Fibroblast of the aortic adventitia (primary cell): ENCODE measurements around the gene BAIAP2L2. TPM values are rescaled to one million over a fixed set of nuclear protein-coding genes. Genes with fewer than 3 reads are reported as not detected.

Experiments used
- DNase-seq: peaks from one replicate; pipeline ENCODE4 v3.0.0-alpha.2; 2010; ENCODE audit warnings: low read depth
- H3K4me3 ChIP-seq: 2 replicates; pipeline ENCODE4 v1.5.1; 2011; ENCODE audit warnings: low read depth, mild to moderate bottlenecking, control low read depth, low read length, moderate library complexity
- total RNA-seq: library from RNA; depleted of rRNA; stranded (reverse); fragments of >200 nt; gene quantifications from 2 replicates; pipeline ENCODE4 v1.2.3, GENCODE V29; 2012; ENCODE audit warnings: low replicate concordance
- TF ChIP-seq, protein P1 (sequence below): IDR thresholded peaks from 2 replicates; pipeline ENCODE4 v1.5.1; 2011; ENCODE audit warnings: mild to moderate bottlenecking, low read length, control low read depth, inconsistent platforms; ENCODE audit not compliant: insufficient read depth

Gene BAIAP2L2
- total RNA-seq, 1 donor = 6.0 TPM

DNA sequence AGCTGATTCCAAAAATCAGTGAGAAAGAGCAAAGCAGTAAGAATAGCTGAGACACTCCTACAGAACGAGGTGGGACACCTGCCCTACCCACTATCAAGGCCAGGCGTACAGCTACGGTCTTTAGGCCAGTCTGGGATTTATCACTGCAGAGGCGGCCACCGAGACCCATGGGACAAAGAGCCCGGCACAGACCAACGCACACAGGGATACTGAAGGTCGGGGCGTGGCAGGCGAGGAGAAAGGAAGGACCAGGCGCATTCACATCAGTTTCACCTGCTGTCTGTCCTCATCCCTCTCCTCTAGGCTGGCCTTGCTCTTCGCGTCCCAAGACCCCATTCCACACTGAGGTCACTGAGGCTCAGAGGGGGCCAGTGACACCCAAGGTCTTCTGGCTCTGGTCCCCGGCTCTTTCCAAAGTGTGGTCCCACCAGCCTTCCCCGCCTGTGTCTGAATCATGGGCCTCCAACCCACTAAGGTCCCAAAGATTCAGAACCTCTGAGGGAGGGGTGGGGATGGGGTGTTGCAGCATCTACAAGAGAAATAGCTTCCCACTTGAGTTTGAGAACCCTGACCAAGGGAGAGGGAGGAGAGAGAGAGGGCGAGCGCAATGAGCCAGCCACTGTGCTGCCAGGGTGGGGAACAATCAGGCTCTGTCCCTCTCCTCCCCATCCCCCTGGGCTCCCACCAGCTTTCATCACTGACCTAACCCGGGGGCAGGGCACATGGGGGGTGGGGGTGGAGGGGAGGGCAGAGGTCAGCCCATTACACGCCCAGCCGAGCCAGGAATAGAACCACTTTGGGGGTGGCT lies 60.5 kb downstream of the BAIAP2L2 start:
- DNase-seq = no peak
- H3K4me3 ChIP-seq = no peak overlapping the region
- TF ChIP-seq, protein P1, sequence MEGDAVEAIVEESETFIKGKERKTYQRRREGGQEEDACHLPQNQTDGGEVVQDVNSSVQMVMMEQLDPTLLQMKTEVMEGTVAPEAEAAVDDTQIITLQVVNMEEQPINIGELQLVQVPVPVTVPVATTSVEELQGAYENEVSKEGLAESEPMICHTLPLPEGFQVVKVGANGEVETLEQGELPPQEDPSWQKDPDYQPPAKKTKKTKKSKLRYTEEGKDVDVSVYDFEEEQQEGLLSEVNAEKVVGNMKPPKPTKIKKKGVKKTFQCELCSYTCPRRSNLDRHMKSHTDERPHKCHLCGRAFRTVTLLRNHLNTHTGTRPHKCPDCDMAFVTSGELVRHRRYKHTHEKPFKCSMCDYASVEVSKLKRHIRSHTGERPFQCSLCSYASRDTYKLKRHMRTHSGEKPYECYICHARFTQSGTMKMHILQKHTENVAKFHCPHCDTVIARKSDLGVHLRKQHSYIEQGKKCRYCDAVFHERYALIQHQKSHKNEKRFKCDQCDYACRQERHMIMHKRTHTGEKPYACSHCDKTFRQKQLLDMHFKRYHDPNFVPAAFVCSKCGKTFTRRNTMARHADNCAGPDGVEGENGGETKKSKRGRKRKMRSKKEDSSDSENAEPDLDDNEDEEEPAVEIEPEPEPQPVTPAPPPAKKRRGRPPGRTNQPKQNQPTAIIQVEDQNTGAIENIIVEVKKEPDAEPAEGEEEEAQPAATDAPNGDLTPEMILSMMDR = no peak

DNA sequence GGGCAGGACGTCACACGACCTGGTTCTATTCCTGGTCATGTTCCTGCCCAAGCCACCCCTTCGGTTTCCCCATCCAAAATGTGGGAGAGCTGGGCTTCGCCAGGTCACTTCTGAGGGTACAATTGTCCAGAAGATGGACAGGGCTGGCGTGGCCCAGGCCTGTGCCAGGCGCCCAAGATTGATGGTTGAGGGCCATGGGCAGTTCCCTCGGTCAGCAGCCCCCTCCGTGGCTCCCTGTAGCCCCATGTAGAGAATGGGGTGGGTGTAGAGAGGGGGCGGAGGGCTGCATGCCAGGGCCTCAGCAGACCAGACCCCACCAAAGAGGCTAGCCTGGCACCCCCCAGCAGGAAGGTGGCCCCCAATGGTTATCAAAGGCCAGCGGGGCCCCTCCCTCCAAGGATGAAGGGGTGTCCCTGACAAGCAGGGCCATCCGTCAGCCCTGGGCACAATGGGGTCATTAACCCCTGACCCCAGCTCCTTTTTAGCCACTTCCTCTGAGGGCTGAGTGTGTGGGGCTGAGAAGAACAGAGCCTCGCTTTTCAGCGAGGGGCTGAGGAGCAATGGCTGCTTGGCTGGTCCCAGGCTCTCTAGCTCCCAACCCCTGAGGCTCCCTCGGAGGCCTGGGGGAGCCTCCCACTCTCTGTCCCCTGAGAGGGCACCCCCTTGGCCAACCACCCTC lies 64.3 kb downstream of the BAIAP2L2 start:
- no peak overlapping the region for H3K4me3 ChIP-seq
- TF ChIP-seq, protein P1 = no peak
- DNase-seq = no peak

DNA sequence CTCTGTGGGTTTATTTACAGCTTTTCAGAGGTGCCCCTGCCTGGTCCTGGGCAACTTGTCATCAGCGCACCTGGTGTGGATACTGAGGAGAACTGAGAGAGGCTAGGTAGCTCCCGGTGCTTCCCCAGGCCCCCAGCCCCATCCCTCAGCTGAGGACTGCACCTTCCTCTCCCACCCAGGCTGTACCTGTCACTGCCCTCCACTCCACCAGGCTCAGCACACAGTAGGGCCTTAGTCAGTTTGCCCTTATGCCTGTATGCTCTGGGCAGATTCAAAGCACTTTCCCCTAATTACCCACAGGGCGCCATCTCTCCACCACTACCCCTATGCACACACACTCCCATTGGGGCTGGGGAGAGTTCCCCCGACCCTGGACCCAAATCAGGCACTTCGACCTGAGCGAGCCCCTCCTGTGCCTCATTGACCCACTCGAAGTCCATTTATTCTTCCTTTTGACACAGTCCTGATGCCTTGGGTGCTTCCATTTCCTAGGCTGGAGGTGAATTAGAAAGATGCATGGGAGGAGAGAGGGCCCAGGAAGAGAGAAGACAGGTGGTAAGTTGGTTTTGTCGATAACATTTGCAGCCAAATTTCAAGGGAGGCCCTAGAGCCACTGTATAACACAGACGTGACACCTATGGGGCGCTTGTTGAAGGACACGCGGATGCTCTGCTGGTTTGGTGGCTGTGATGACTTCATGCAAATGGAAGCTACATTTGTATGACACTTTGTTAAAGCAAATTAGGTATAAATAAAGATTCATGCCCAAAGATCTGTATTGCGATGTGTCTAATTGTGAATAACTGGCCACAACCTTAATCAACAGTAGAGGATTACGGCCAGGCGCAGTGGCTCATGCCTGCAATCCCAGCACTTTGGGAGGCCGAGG lies 67.1 kb downstream of the BAIAP2L2 start:
- no peak overlapping the region for H3K4me3 ChIP-seq
- TF ChIP-seq, protein P1 = no peak
- no peak for DNase-seq

DNA sequence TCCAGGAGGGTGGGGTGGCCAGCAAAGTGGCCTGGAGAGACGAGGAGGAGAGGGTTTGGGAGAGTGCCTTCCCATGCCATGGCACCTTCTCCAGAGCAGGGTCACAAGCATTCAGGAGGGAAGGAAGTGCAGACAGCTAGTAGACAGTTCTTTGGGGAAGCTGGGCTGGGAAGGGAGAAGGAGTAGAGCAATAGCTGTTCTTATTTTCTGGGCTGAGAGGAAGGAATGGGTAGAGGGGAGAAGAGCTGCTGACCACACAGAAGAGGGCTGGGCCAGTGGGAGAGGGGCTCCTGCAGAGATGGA lies 68.0 kb downstream of the BAIAP2L2 start:
- no peak for DNase-seq
- TF ChIP-seq, protein P1 = no peak
- H3K4me3 ChIP-seq = no peak overlapping the region

DNA sequence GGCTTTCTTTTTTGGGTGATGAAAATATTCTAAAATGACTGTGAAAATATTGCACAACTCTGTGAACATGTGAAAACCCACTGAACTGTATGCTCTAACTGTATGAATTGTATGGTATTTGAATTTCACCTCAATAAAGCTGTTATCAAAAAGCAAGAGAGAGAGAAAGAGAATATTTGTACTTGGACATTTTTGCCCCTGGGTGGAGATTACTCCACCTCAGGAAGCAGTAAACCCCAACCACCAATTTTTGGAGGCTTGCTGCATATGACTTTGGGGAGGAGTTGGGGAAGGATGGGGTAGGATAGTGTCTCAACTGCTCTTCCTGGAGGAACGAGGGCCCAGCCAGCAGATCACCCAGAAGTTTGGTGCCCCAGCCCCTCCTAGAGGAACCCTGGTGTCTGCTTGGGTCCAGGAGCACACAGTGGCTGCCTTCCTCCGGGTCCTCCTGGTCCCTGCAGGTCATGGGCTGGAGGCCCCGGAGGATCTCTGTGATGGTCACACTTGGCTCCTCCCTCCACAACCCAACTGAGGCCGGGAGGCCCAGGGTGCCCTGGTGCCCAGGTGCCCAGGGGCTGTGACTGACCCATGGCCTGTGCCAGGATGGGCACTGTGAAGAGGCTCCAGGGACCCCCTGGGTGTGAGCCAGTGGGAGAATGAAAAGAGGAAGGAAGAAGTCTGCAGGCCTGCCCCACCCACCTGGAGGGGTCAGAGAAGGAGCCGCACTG lies 68.6 kb downstream of the BAIAP2L2 start:
- H3K4me3 ChIP-seq = no peak overlapping the region
- no peak for DNase-seq
- TF ChIP-seq, protein P1 = no peak

DNA sequence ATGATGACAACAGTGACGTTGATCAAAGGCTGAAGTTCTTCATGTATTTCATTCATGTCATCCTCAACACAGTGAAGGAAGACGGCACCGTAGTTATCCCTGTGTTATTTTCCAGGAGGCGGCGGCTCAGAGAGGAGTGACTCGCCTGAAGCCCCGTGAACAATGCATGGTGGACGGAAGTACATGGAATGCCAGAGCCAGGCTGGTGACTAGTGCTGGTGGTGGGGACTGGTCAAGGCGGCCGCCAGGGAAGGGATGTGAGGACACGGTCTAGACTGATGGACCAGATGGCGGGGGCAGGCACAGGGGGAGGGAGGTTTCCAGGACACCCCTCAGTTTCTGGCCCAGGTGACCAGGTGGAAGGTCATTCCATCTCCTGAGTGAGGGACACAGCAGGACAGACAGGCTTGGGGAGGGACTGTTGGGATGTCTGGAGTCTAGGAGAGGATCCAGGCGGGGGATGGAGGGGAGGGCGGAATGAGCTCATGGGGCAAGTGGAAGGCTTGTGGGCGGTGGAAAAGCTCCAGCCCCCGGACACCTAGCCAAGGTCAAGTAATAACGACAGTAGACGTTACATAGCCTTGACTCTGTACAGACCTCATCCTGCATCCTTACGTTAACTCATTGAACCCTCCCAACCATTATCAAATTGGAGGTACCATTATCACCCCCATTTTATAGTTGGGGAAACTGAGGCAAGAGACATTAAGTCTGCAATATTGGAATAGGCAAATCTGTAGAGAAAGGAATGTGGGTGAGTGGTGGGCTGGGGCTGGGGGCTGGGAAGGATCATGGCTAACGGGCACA lies 69.3 kb downstream of the BAIAP2L2 start:
- H3K4me3 ChIP-seq = no peak overlapping the region
- TF ChIP-seq, protein P1 = no peak
- no peak for DNase-seq
